ENCODE results near the gene FLCN.

DNA sequence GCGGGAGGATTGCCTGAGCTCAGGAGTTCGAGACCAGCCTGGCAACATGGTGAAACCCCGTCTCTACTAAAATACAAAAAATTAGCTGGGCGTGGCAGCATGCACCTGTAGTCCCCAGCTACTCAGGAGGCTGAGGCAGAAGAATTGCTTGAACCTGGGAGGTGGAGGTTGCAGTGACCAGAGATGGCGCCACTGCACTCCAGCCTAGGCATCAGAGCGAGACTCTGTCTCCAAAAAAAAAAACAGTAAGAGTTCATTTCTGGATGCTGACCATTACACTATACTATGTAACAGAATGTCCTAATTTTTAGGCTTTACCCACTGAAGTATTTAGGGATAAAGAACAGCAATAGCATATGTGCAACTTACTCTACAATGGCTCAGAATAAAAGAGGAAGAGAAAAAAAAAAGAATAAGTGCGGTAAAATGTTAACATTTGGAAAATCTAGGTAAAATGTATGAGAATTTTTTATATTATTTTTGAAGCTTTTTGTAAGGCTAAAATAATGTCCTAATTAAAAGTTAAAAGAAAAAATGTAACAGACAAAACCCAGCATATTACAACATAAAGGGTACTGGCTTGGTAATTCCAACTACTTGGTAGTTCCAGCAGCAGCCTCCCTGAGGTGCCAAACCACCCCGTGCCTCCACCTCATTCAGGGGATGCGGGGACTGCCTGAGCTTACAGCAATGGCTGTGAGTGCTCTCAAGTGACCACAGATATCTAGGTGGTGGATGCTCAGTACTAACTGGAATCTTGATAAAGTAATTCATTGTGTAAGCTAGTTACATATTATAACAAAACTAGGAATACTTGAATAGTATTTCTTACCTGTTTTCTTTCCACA is 33.2 kb upstream of the FLCN start:
- TF ChIP-seq ZNF720 (CRISPR knock-in tag; IDR thresholded peaks at IDR 0.05) (no peak), POLR2A (IDR thresholded peaks at IDR 0.05; ENCODE audit: insufficient read depth in 1 of 2, low read depth in 2 of 2, low read length in 2 of 2) (no peak), SNAI1 (CRISPR knock-in tag; IDR thresholded peaks at IDR 0.05; ENCODE audit: borderline replicate concordance) (no peak), ZZZ3 (CRISPR knock-in tag; IDR thresholded peaks at IDR 0.05; ENCODE audit: borderline replicate concordance) (no peak), TCF7L2 (IDR thresholded peaks at IDR 0.05; ENCODE audit: low read depth, low read length) (no peak)
- TF ChIP-seq, protein P1, sequence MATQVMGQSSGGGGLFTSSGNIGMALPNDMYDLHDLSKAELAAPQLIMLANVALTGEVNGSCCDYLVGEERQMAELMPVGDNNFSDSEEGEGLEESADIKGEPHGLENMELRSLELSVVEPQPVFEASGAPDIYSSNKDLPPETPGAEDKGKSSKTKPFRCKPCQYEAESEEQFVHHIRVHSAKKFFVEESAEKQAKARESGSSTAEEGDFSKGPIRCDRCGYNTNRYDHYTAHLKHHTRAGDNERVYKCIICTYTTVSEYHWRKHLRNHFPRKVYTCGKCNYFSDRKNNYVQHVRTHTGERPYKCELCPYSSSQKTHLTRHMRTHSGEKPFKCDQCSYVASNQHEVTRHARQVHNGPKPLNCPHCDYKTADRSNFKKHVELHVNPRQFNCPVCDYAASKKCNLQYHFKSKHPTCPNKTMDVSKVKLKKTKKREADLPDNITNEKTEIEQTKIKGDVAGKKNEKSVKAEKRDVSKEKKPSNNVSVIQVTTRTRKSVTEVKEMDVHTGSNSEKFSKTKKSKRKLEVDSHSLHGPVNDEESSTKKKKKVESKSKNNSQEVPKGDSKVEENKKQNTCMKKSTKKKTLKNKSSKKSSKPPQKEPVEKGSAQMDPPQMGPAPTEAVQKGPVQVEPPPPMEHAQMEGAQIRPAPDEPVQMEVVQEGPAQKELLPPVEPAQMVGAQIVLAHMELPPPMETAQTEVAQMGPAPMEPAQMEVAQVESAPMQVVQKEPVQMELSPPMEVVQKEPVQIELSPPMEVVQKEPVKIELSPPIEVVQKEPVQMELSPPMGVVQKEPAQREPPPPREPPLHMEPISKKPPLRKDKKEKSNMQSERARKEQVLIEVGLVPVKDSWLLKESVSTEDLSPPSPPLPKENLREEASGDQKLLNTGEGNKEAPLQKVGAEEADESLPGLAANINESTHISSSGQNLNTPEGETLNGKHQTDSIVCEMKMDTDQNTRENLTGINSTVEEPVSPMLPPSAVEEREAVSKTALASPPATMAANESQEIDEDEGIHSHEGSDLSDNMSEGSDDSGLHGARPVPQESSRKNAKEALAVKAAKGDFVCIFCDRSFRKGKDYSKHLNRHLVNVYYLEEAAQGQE (IDR thresholded peaks at IDR 0.05; ENCODE audit: borderline replicate concordance in 1 of 2, low read depth in 1 of 2, low read length in 2 of 2), result no peak
